HEK293 (cell line): ENCODE results near the gene BEND6.

Experiments
- SCRT1 ChIP-seq: fragments of 450-650 bp; formaldehyde crosslinking; IDR thresholded peaks from 2 replicates; pipeline ENCODE4 v1.5.1; 2016; ENCODE audit warnings: missing biosample characterization, missing genetic modification characterization, borderline replicate concordance
- ZBTB8A ChIP-seq: fragments of 450-650 bp; formaldehyde crosslinking; IDR thresholded peaks from 2 replicates; pipeline ENCODE4 v1.5.1; 2016; ENCODE audit warnings: missing biosample characterization, missing genetic modification characterization
- ZEB2 ChIP-seq: fragments of 450-650 bp; formaldehyde crosslinking; IDR thresholded peaks from 2 replicates; pipeline ENCODE4 v1.5.1; 2016; ENCODE audit warnings: missing biosample characterization, missing genetic modification characterization
- ZNF140 ChIP-seq: fragments of 450-650 bp; formaldehyde crosslinking; IDR thresholded peaks from 2 replicates; pipeline ENCODE4 v1.5.1; 2016; ENCODE audit warnings: missing biosample characterization, missing genetic modification characterization
- ZNF549 ChIP-seq: fragments of 450-650 bp; IDR thresholded peaks from 2 replicates; pipeline ENCODE4 v1.5.1; 2018; ENCODE audit warnings: missing biosample characterization, missing genetic modification characterization, mild to moderate bottlenecking, inconsistent platforms, moderate library complexity
- ZNF701 ChIP-seq: fragments of 450-650 bp; formaldehyde crosslinking; IDR thresholded peaks from 2 replicates; pipeline ENCODE4 v1.5.1; 2016; ENCODE audit warnings: missing biosample characterization, missing genetic modification characterization
- TF ChIP-seq, protein P1 (sequence below): fragments of 450-650 bp; formaldehyde crosslinking; IDR thresholded peaks from 2 replicates; pipeline ENCODE4 v1.5.1; 2016; ENCODE audit warnings: missing biosample characterization, missing genetic modification characterization
- TF ChIP-seq, protein P2 (sequence below): fragments of 450-650 bp; formaldehyde crosslinking; IDR thresholded peaks from 2 replicates; pipeline ENCODE4 v1.5.1; 2016; ENCODE audit warnings: missing biosample characterization, missing genetic modification characterization

DNA sequence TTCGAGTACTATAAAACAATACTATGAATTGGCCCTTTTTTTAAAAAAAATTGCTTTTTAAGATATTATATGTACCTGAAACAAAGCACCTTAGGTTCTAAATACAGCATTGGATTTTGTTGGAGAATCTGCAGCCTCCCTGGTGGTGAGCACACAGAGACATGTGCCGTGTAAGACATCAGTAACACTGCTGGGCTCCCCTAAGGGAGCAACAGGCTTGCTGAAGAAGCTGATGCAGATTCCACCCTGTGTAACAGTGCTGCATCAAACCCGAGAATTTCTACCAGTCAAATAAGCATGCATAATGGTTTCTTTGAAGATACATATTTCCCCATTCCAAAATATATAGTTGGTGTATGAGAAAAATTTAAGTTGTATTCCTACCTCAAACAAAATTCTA, 108.9 kb downstream of the BEND6 start:
- TF ChIP-seq, protein P1, sequence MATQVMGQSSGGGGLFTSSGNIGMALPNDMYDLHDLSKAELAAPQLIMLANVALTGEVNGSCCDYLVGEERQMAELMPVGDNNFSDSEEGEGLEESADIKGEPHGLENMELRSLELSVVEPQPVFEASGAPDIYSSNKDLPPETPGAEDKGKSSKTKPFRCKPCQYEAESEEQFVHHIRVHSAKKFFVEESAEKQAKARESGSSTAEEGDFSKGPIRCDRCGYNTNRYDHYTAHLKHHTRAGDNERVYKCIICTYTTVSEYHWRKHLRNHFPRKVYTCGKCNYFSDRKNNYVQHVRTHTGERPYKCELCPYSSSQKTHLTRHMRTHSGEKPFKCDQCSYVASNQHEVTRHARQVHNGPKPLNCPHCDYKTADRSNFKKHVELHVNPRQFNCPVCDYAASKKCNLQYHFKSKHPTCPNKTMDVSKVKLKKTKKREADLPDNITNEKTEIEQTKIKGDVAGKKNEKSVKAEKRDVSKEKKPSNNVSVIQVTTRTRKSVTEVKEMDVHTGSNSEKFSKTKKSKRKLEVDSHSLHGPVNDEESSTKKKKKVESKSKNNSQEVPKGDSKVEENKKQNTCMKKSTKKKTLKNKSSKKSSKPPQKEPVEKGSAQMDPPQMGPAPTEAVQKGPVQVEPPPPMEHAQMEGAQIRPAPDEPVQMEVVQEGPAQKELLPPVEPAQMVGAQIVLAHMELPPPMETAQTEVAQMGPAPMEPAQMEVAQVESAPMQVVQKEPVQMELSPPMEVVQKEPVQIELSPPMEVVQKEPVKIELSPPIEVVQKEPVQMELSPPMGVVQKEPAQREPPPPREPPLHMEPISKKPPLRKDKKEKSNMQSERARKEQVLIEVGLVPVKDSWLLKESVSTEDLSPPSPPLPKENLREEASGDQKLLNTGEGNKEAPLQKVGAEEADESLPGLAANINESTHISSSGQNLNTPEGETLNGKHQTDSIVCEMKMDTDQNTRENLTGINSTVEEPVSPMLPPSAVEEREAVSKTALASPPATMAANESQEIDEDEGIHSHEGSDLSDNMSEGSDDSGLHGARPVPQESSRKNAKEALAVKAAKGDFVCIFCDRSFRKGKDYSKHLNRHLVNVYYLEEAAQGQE (tag by site-specific recombination) = no peak
- TF ChIP-seq SCRT1 (no peak), ZNF549 (no peak), ZEB2 (no peak), ZNF140 (tag by site-specific recombination) (no peak), ZNF701 (tag by site-specific recombination) (no peak), ZBTB8A (tag by site-specific recombination) (no peak)
- TF ChIP-seq, protein P2, sequence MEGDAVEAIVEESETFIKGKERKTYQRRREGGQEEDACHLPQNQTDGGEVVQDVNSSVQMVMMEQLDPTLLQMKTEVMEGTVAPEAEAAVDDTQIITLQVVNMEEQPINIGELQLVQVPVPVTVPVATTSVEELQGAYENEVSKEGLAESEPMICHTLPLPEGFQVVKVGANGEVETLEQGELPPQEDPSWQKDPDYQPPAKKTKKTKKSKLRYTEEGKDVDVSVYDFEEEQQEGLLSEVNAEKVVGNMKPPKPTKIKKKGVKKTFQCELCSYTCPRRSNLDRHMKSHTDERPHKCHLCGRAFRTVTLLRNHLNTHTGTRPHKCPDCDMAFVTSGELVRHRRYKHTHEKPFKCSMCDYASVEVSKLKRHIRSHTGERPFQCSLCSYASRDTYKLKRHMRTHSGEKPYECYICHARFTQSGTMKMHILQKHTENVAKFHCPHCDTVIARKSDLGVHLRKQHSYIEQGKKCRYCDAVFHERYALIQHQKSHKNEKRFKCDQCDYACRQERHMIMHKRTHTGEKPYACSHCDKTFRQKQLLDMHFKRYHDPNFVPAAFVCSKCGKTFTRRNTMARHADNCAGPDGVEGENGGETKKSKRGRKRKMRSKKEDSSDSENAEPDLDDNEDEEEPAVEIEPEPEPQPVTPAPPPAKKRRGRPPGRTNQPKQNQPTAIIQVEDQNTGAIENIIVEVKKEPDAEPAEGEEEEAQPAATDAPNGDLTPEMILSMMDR (tag by site-specific recombination) = no peak
